CD4-positive, alpha-beta T cell treated with Interleukin-17A for 4 hours (primary cell): ENCODE measurements around the gene HGFAC.

ENCODE experiments used
- DNase-seq: peaks from one replicate; pipeline ENCODE4 v3.0.0-alpha.2; 2020; ENCODE audit warnings: mixed read lengths

The HGFAC gene

GRCh38 chr4:3464349-3464905 is 22.7 kb downstream of the HGFAC start:
- DNase-seq: no peak

GRCh38 chr4:3464911-3465697 is 23.3 kb downstream of the HGFAC start:
- no peak for DNase-seq

- no peak for DNase-seq
Measured at GRCh38 chr4:3465698-3466671, 24.2 kb downstream of the HGFAC start.

GRCh38 chr4:3466691-3467600 is 25.2 kb downstream of the HGFAC start:
- no peak for DNase-seq

- no peak for DNase-seq
Measured at GRCh38 chr4:3467601-3468031, 25.8 kb downstream of the HGFAC start.

GRCh38 chr4:3468154-3468553 is 26.4 kb downstream of the HGFAC start:
- no peak for DNase-seq

GRCh38 chr4:3468804-3469203 is 27.0 kb downstream of the HGFAC start:
- DNase-seq: no peak

- no peak for DNase-seq
Measured at GRCh38 chr4:3469386-3470243, 27.8 kb downstream of the HGFAC start.

GRCh38 chr4:3470244-3471097 is 28.7 kb downstream of the HGFAC start:
- no peak for DNase-seq

GRCh38 chr4:3471098-3471760 is 29.5 kb downstream of the HGFAC start:
- DNase-seq: no peak

GRCh38 chr4:3471886-3472285 is 30.1 kb downstream of the HGFAC start:
- no peak for DNase-seq

GRCh38 chr4:3472411-3473141 is 30.8 kb downstream of the HGFAC start:
- no peak for DNase-seq

GRCh38 chr4:3473181-3473950 is 31.6 kb downstream of the HGFAC start:
- no peak for DNase-seq

GRCh38 chr4:3473996-3474765 is 32.4 kb downstream of the HGFAC start:
- DNase-seq: no peak

GRCh38 chr4:3475041-3475712 is 33.4 kb downstream of the HGFAC start:
- DNase-seq: no peak

GRCh38 chr4:3475713-3476260 is 34.0 kb downstream of the HGFAC start:
- DNase-seq: no peak
